ENCODE measurements around the gene GPHN.
"Not testable (repeated sequence)": the region's sequence is repeated elsewhere in the genome, so short reads cannot be mapped to it uniquely, and the experiment has no call there.

The GPHN gene

GRCh38 chr14:66709291-66709690 lies 201.3 kb downstream of the GPHN start:
- H3K4me3 ChIP-seq (ENCODE audit: low read depth, low read length), result no peak overlapping the region
- TF ChIP-seq MAX (IDR thresholded peaks at IDR 0.05; ENCODE audit: low read depth, low read length), result no peak
- no peak for TF ChIP-seq POLR2A (IDR thresholded peaks at IDR 0.05; ENCODE audit: extremely low read depth, insufficient read length)
- no peak for TF ChIP-seq CTCF (IDR thresholded peaks at IDR 0.05; ENCODE audit: low read depth, low read length)
- no peak for TF ChIP-seq MYC (IDR thresholded peaks at IDR 0.05; ENCODE audit: low read depth, low read length)
- peak; percentile 21 for DNase-seq (ENCODE audit: low read depth)

GRCh38 chr14:66714291-66714690 lies 206.3 kb downstream of the GPHN start:
- DNase-seq (ENCODE audit: low read depth); H3K4me3 ChIP-seq (ENCODE audit: low read depth, low read length): not testable (repeated sequence)

GRCh38 chr14:66715313-66715712 lies 207.4 kb downstream of the GPHN start:
- not testable (repeated sequence) for DNase-seq (ENCODE audit: low read depth); H3K4me3 ChIP-seq (ENCODE audit: low read depth, low read length)

- TF ChIP-seq MAX (IDR thresholded peaks at IDR 0.05; ENCODE audit: low read depth, low read length), result no peak
- TF ChIP-seq POLR2A (IDR thresholded peaks at IDR 0.05; ENCODE audit: extremely low read depth, insufficient read length), result no peak
- no peak for TF ChIP-seq MYC (IDR thresholded peaks at IDR 0.05; ENCODE audit: low read depth, low read length)
- TF ChIP-seq CTCF (IDR thresholded peaks at IDR 0.05; ENCODE audit: low read depth, low read length), result no peak
- H3K4me3 ChIP-seq (ENCODE audit: low read depth, low read length), result no peak overlapping the region
- DNase-seq (ENCODE audit: low read depth), result no peak
Observed at GRCh38 chr14:66716227-66716626, 208.3 kb downstream of the GPHN start.

- TF ChIP-seq MYC (IDR thresholded peaks at IDR 0.05; ENCODE audit: low read depth, low read length) (no peak), POLR2A (IDR thresholded peaks at IDR 0.05; ENCODE audit: extremely low read depth, insufficient read length) (no peak), CTCF (IDR thresholded peaks at IDR 0.05; ENCODE audit: low read depth, low read length) (no peak), MAX (IDR thresholded peaks at IDR 0.05; ENCODE audit: low read depth, low read length) (no peak)
Observed at GRCh38 chr14:66717561-66718140, 209.7 kb downstream of the GPHN start.

GRCh38 chr14:66724996-66725395 lies 217.0 kb downstream of the GPHN start:
- no peak overlapping the region for H3K4me3 ChIP-seq (ENCODE audit: low read depth, low read length)
- DNase-seq (ENCODE audit: low read depth), result no peak
- TF ChIP-seq MAX (IDR thresholded peaks at IDR 0.05; ENCODE audit: low read depth, low read length) (no peak), MYC (IDR thresholded peaks at IDR 0.05; ENCODE audit: low read depth, low read length) (no peak), POLR2A (IDR thresholded peaks at IDR 0.05; ENCODE audit: extremely low read depth, insufficient read length) (no peak), CTCF (IDR thresholded peaks at IDR 0.05; ENCODE audit: low read depth, low read length) (no peak)

More at GRCh38 chr14:66717561-66718140, 209.7 kb downstream of the GPHN start:
- peak; percentile 3 for DNase-seq (ENCODE audit: low read depth)
- no peak overlapping the region for H3K4me3 ChIP-seq (ENCODE audit: low read depth, low read length)

GRCh38 chr14:66731298-66731697 lies 223.4 kb downstream of the GPHN start:
- H3K4me3 ChIP-seq (ENCODE audit: low read depth, low read length); DNase-seq (ENCODE audit: low read depth): not testable (repeated sequence)
